Activated gamma-delta T cell treated with Interleukin-2 at 50 U/mL for 16 hours (primary cell): ENCODE data around the gene CDS2.

Experiments
- DNase-seq: peaks from one replicate; pipeline ENCODE4 v3.0.0-alpha.2; 2020

The CDS2 gene

GRCh38 chr20:5183731-5184474 lies 57.1 kb downstream of the CDS2 start:
- DNase-seq = no peak

DNA sequence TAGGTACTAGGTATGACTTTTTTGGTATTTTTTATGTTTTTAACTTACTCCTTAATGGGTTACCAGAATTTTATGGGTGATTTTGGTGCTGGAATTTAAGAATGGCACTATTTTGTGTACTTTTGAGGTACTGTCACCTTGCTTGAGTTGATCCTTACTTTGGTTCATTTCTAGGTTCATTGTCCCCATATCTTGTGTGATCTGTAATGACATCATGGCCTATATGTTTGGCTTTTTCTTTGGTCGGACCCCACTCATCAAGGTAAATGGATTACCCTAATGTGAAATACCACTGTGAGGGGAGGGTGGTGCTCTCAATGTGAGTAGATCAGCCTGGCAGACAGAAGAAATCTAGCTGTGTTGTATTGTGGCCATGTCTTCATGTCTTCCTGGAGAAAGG lies 57.9 kb downstream of the CDS2 start:
- no peak for DNase-seq

GRCh38 chr20:5187122-5187521 lies 60.3 kb downstream of the CDS2 start:
- no peak for DNase-seq

DNA sequence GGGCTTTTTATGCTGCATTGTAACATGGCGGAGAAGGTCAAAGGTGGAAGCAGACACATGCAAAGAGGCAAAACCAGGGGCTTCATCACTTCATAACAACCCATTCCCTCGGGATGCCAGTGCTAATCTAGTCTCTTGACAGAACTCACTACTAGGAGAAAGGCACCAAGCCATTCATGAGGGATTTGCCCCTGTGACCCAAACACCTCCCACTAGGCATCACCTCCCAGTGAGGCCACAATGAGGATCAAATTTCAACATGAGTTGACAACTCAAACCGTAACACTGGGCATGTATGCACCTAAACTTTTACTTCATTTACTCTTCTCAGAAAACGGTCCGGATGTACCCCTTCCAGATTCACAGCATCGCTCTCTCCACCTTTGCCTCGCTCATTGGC lies 61.9 kb downstream of the CDS2 start:
- DNase-seq = no peak

GRCh38 chr20:5189917-5190316 lies 63.1 kb downstream of the CDS2 start:
- DNase-seq = no peak

- DNase-seq = no peak
These were observed 63.6 kb downstream of the CDS2 start for GRCh38 chr20:5190444-5190843.

GRCh38 chr20:5191829-5192569 lies 65.2 kb downstream of the CDS2 start:
- DNase-seq = peak; percentile 16

GRCh38 chr20:5192570-5193431 lies 66.0 kb downstream of the CDS2 start:
- DNase-seq = no peak

GRCh38 chr20:5195655-5196054 lies 68.8 kb downstream of the CDS2 start:
- no peak for DNase-seq

GRCh38 chr20:5196149-5196548 lies 69.3 kb downstream of the CDS2 start:
- no peak for DNase-seq

DNA sequence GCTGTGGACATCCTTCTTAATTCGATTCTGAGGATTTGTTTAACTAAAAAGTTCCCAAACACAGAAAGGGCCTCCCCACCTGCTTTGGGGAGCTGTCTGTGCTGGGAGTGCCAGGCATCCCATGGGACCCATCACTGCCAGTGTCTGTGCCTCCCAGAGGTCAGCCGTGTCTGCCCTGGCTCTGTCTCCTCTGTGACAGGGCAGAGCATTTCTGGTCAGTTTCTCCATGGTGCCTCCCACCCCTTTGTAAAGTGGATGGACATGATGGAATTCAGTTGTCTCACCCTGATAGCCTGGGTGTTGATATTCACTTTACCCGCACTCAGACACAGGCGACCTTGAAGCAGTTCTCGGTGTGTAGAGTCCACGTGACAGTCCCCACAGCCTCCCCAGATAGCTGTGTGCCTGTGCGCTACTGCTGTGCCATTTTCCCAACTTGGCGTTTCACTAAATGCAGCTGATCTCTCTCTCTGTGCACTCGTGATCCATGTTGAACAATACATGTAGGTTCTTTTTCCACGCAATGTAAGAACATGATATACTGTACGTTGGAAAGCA lies 70.5 kb downstream of the CDS2 start:
- DNase-seq = no peak

DNA sequence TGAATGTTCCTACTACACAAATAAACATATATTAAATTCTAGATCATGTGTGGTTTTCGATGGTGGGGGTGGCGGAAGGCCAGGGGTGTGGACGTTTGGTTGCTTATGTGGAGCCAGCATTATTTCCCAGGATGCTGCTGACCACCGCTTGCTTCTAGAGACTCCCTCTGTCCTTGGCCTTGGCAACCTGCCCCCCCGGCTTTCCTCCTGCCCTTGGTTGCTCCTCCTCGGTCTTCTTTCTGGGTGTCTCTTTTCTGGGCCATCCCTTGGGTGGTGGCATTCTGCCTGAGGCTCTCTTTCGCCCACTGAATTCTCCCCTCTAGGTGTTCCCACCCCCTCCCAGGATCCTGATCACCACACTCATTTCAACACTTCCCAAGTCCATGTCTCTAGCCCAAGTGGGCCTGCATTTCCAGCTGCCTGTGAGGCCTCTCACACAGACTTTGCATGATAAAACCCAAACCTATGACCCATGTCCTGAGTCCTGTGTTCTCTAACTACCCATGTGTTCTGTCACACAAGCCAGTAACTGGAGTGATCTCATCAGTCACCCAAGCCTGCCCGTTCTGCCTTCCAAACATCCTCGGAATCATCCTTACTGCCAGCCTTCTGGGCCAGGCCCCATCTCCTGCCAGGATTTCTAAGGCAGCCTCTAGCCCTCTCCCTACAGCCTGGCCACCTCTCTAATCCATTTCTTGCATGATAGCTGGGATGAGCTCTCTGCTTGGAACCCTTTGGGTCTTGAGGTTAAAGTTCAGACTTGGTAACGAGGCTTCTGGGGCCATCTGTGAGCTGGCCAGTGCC lies 71.2 kb downstream of the CDS2 start:
- no peak for DNase-seq

GRCh38 chr20:5198651-5198924 lies 71.8 kb downstream of the CDS2 start:
- DNase-seq = no peak

DNA sequence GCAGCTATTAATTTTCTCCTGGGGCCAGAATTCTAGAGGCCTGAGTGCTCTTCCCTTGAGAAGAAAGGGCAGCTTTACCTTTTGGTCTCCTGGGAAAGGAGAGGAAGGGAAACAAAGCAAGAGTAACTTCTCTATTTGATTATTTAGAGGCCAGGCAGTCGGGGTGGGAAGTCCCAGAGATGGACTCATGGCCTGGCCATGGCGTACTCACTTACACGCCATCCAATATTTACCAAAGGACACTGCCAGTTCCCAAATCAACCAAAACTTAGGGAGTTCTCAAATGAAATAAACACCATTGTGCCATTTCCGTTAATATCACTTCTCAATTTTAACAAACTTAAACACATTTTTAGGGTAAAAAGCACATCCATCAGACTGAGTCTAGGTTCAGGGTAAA lies 76.6 kb downstream of the CDS2 start:
- DNase-seq = no peak

- peak; percentile 63 for DNase-seq
These were observed 78.8 kb downstream of the CDS2 start for GRCh38 chr20:5205348-5206210.

DNA sequence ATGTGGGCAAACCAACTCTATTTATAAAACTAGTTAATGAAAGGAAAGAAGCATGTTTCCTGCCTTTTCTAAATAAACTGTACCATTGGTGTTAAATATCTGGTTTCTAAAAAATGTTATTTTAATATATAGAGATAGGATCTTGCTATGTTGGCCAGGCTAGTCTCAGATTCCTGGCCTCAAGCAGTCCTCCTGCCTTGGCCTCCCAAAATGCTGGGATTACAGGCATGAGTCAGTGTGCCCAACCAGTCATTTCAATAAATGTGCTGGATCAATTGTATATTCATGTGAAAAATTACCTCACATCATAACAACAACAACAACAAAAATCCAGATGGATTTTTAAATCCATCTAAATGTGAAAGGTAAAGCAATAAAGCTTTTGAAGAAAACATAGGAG lies 80.3 kb downstream of the CDS2 start:
- DNase-seq = no peak

GRCh38 chr20:5211803-5212714 lies 85.3 kb downstream of the CDS2 start:
- no peak for DNase-seq

- DNase-seq = no peak
These were observed 86.2 kb downstream of the CDS2 start for GRCh38 chr20:5212907-5213487.

GRCh38 chr20:5214826-5215225 lies 88.0 kb downstream of the CDS2 start:
- DNase-seq = no peak

DNA sequence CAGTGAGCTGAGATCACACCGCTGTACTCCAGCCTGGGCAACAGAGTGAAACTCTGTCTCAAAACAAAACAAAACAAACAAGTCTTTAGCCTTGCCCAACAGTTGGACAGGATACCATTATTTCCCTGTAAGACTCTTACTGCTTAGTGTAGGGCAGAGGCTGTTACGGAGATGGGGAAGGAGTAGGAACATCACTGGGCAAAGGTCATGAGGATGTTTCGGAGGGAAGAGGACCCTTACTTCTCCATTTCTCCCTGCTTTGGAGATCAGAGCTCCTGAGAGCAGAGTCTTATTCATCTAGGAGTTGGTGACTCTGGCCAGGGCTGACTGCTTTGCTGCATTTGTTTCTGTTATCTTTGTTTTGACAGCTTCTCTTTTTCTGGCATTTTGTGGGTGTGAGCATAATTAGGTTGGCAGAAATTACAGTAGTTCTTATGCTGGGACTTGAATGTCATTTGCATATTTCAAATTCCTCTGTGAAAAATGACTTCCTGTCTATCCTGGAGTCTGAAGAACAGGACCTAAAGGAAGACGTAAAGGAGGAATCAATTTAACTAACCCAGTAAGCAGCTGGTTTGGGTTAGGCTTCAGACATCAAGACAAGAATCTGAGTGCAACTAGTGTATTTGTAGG lies 89.0 kb downstream of the CDS2 start:
- no peak for DNase-seq
